Stimulated activated CD4-positive, alpha-beta T cell treated with anti-CD3 and anti-CD28 coated beads, Interleukin-1b, Interleukin-23, amount 100 ng/mL, for 24 hours (primary cell): ENCODE measurements around the gene MRPL12.
A peak's percentile ranks its signal among the peaks of the same experiment; 100 is the strongest.

ENCODE experiments used
- DNase-seq, 4 experiments: peaks; one replicate each; pipeline ENCODE4 v3.0.0-alpha.2; 2020; ENCODE audit warnings: low read depth in 4 of 4, low spot score in 1 of 4

Gene MRPL12

DNA sequence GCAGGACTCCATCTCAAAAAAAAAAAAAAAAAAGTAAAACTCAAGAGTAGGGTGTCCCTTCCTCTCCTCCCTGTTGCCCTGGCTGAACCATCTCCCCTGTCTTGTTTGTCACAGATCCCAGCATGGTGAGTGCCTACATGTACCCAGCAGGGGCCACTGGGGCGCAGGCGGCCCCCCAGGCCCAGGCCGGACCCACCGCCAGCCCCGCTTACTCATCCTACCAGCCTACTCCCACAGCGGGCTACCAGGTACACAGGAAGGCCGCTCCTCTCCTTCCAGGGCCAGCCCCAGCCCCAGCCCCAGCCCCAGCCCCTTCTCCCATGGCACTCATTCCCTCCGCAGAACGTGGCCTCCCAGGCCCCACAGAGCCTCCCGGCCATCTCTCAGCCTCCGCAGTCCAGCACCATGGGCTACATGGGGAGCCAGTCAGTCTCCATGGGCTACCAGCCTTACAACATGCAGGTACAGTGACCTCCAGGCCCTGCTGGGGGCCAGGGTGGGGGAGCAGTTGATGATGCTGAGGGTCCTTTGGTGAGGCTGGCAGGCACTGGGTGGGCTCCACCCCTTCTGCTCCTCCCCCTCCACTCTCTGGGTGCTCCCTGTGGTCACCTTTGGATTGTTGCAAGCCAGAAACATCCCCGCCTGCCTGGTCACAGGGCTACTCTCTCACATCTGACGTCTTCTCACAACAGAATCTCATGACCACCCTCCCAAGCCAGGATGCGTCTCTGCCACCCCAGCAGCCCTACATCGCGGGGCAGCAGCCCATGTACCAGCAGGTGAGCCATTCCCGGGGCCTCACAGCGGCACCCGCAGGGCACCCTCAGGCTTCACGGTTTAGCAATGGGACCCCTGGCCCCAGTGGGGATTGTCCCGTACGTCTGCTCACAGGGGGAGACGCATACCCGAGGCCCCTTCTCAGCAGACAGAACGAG, 2.5 kb upstream of the MRPL12 start:
- no peak for DNase-seq

DNA sequence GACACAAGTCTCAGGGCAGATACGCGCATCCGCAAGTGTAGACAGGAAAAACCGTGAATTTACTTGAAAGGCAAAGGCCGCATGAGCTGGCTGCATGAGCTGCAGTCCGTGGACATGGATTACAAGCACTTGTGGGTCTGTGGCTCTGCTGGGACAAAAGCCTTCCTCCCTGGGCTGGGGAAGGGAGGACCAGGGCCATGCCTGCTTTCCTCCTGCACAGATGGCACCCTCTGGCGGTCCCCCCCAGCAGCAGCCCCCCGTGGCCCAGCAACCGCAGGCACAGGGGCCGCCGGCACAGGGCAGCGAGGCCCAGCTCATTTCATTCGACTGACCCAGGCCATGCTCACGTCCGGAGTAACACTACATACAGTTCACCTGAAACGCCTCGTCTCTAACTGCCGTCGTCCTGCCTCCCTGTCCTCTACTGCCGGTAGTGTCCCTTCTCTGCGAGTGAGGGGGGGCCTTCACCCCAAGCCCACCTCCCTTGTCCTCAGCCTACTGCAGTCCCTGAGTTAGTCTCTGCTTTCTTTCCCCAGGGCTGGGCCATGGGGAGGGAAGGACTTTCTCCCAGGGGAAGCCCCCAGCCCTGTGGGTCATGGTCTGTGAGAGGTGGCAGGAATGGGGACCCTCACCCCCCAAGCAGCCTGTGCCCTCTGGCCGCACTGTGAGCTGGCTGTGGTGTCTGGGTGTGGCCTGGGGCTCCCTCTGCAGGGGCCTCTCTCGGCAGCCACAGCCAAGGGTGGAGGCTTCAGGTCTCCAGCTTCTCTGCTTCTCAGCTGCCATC, 1.7 kb upstream of the MRPL12 start:
- no peak for DNase-seq

DNA sequence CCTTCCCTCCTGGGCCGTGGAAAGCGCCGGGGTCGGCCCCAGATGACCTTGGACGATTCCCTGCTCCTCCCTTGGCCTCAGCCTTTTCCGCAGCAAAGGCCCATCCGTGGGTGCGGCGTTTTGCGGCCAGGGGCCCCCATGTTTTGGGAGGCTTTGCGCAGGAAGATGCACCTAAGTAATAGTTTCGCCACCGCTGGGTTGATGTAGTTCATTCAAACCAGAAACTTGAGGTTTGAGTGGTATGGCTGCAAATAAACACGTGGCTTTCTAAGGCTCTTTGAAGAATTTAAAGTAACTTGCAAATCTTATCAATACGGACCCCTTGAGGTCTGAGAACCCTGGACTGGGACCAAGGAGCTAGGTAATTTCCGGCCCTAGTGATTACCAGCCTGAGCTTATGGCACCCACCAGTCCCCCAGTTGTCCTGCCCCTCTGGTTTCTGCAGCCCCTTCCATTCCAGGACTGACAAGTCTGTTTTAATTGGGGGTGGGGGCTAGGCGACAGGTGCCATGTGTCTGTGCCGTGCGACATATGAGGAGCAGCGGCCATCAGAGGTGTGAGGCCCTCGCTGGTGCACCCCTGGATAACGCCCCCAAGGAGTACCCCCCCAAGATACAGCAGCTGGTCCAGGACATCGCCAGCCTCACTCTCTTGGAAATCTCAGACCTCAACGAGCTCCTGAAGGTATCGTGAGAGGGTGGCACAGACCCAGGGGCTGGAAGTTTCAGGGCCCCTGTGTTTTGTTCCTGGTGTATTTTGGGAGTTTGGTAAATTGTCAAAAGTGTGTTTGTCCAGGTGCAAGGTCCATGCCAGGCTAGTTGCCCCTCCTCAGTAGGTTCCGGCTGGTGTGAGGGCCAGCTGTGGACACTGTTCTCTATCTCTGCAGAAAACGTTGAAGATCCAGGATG, 834 bp downstream of the MRPL12 start:
- no peak for DNase-seq

DNA sequence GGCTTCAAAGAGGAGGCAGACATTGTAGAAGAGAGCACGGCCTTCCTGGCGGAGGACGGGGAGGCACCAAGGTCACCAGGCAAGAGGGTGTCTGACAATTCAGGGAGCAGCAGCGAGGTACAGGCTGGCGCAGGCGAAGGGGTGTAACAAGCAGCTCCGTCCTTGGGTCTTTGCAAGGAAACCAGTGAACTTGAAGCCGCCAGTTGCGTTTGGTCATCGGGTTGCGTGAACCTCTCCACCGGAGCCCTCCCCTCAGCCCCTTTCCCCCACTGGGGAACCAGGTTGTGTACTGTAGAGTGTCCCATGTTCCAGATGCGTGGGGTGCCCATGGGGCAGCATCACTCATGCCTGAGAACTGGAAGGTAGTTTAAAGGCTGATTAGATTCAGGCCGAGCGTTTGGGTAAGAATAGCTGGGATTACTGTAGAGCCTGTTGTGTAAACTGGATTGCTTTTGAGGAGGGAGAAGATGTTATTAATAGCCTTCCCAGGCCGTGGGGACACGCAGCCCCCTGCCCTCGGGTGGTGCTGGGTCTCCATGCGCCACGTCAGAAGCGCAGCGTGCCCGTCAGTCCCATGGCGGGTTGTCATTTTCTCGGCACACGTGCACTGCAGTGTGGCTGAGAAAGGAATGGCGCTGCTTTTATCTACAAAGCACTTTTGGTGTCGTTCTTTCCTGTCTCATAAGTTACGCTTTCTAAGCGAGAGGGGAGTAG, 2.5 kb downstream of the MRPL12 start:
- no peak for DNase-seq

DNA sequence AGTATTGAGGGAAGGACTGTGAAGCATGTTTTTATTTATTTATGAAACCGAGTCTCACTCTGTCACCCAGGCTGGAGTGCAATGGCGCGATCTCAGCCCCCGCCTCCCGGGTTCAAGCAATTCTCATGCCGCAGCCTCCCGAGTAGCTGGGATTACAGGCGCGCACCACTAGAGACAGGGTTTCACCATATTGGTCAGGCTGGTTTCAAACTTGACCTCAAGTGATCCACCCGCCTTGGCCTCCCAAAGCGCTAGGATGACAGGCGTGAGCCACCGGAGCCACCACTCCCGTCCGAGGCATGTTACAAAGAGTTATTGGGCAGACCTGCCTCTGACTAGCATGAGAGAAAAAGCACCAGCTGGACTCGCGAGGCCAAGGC, 3.1 kb downstream of the MRPL12 start:
- no peak for DNase-seq

DNA sequence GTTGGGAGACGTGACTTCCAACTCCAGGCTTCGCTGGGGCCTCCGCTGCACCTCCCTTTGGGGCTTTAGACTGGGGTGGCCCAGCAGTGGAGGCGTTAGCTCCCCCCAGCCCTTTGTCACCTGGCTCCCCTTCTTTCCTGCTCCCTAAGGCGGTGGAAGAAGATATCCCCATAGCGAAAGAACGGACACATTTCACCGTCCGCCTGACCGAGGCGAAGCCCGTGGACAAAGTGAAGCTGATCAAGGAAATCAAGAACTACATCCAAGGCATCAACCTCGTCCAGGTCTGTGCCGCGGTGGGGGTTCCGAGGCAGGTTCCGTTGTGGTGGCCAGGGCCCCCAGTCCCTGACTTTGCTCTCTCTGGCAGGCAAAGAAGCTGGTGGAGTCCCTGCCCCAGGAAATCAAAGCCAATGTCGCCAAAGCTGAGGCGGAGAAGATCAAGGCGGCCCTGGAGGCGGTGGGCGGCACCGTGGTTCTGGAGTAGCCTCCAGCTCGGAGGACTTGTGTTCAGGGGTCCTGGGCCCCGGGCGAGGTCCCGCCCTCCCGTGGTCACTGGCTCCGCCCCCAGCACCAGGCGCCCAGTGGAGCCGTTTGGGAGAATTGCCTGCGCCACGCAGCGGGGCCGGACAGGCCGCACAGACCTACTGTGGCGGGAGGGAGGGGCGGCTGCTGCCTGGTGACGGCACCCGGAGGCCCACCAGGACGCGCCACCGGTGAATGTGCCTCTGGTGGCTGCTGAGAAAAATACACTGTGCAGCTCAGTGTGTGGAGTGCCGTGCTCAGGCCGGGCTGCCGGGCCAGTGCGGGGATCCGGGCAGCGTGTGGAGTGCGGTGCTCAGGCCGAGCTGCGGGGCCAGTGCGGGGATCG, 3.8 kb downstream of the MRPL12 start:
- DNase-seq, result no peak

DNA sequence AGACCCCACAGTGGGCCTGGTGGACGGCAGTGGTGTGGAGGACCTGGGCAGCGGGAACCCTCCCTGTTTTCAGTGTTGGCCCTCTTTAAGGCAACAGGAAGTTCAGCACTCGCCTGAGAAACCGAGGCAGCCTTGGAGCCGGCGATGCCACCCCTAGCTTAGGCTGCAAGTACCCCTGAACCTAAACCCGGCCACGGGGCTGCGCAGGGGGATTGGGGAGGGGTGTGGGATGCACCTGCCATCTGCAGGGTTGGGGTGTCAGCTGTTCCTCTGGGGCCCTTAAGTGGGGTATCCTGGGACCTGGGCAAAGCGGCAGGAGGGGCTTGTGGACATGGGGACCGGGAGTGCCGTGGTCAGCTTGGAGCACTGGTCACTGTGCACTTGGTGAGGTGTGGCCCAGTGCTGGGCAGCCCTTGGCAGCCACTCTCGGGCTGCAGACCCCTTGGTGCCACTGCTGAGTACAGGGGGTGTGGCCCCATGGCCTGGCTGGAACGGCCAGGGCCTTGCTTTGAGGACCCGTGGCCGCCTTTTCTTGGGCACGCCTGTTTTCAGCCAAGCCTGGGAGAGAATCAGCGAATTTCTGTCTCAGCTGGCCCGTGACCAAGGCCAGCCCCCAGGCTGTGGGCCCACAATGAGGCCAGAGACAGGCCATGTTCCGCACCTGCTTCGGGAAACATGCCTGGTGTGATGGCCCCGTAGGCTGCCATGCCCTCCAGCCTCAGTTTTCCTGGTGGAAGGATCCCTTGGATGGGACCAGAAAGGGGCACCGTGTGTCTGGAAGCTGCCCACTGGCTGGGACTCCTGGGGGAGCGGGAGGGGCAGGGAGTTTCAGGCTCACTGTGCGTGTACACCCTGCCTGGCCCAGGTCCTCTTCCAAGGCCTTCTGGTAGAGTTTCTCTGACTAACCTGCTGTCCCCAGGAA, 4.8 kb downstream of the MRPL12 start:
- no peak for DNase-seq

DNA sequence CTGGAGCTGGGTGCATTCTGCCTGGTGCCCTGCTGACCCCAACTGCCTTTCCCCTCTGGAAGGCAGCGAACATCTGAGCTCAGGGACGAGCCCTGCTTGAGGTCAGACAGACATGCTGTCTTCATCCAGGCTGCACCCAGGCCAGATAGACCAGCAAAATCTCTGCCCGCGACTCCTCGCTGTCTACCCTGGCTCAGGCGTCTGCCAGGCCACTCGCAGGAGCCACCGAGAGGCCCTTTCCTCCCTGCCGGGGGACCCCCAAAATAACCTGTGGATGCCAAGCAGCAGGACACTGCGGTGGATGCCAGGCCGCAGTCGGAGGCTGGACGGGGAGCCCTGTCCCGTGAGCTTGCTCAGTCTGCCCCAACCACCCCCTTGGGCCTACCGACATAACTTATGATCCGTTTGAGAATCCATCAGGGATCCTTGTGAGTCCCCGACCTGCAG, 5.6 kb downstream of the MRPL12 start:
- DNase-seq, result no peak

DNA sequence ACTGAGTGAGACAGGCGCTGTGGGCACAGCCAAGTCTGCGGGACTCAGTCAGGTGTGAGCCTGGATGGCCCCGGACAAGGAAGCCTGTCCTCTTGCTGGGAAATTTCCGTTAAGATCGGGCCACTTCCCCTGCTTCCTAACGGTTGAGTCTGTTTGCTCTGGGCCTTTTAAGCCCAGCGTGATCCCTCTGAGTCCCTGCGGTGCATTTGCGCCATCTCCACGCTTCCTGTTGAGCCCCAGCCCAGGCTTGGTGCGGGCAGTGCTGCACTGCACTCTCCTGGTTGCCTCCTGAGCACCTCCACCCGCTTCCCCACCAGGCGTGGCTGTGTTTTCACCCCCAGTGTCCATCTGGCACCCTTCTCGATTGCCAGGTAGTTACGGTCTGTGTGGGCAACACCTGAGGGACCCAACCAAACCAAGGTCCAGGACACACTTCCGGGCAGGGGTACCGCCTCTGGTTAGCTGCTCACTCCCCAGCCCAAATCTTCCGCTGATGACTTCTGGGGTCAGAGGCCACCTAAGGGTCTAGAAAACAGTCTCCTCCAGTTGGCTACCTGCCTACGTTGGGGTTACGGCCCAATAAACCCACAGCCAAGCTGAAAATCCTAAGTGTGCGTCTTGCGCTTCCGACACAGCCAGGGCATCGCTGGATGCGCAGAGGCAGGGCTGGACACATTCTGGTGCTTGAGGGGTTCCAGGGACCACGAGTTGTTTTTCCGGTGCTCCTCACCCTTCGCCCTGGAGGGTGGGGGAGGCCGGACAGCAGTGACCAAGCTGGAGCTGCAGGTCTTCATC, 7.5 kb downstream of the MRPL12 start:
- no peak for DNase-seq

DNA sequence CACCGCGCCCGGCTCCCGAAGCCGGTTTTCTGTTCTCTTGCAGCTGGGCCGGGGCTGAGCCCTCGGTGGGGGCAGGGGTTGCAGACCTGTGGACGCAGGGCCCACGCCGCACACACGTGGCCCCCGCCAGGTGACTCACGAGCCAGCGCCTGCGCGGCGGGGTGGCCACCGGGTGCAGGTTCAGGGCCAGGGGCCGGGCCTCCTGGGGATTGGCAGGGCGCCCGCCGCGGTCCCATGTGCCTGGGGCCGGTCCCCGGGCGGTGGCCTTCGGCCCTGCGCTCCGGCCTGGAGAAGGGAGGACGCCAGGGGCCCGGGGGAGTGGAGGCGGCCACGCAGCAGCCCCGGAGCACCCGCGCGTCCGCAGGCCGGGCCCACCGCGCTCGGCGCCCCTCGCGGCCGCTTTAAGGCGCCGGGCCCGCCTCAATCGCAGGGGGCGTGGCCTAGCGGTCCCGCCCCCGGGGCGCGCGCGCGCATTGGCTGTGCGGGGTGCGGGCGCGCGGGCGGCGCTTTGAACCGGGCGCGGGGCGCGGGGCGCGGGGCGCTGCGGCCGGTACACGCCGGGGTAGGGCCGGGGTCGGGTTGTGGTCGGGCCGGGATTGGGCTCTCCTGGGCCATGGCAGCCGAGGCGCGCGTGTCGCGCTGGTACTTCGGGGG, 8.8 kb downstream of the MRPL12 start, which contains the start of gene SLC25A10:
Gene SLC25A10, plus strand, starts transcription at position 471 of the 654 bp plus-strand sequence. Its CDS starts 143 bp downstream, at position 614.
- peak; percentile 54 to 84 (median 71) for DNase-seq

DNA sequence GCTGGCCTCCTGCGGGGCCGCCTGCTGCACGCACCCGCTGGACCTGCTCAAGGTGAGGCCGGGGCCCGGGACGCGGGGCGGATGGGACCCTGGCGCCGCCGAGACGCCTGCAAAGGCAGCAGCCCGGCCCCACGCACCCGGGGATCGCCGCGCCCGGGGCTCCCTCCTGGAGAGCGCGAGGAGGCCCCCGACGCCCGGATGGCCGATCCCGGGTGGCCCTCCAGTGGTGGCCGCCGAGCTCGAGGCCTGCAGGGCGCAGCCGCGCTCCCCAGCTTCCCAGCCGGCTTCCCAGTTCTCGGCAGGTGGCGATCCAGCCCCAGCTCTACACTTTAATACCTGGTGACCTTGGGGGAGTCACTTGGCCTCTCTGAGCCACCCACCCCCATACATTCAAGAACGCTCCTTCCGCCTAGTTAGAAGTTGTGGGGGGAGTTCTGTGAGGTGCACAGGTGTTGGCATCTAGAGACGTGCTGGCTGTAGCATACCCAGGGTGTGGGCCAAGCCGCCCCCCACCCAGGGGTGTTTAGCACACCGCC, 9.4 kb downstream of the MRPL12 start:
- DNase-seq, result no peak

DNA sequence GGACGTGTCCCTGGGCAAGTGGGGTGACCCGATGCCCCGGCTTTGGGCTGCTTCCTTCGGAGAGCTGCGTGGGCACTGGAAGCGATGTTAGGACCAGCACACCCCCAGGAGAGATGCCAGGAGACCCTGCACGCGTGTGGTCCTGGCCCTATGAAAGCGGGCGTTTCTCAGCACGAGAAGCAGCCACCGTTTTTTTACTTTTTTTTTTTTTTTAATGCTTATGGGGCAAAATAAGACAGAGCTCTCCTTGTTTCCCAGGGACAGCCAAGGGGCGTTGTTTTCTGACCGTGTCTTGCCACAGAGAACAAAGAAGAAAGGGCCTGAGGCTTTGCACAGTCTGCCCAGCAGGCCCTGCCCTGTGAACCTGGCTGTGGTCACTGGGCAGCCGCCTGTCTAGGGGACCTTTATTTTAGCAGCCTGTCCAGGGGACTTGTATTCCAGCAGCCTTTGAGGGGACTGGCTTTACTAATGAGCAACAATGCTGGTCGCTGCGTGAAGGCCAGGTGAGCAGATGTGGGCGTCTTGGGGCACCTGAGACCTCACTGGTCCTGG, 9.9 kb downstream of the MRPL12 start:
- no peak for DNase-seq

DNA sequence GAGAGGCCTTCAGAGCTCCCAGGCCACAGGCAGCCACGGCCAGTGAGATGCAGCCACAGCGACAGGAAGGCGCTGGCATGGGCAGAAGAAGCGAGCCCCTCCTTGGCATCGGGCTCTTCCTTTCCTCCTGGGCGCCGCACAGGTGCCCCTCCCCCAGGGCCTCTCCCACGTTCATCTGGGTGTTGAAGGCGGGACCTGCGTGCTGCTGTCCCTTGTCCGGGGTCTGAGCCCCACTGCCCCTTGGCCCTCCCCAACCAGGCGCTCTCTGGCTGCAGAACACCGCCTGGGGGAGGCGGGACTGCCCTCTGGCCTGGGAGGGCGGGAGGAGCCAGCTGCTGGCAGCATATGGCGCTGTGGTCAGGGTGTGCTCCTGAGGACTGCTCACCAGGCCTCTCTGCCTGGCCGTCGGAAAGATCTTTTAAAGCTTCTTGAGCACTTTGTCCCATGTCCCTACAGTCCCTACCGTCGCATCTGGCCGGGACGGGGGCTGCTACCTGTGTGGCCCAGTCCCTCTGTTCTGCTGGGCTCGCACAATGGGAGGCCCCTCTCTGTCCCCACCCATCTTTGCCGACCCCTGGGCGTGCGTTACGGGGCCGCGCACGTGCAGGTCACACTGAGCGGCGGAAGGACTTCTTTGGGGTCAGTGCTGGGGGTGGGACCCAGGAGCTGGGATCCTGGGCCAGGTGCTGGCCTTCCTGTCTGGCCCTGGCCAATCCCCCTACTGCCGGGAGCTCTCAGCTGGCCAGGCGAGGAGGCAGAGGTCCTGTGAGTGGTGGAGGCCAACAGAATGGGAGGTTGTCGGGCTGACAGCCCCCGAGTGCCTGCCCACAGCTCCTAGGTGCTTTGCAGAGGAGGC, 10.6 kb downstream of the MRPL12 start:
- DNase-seq, result no peak

DNA sequence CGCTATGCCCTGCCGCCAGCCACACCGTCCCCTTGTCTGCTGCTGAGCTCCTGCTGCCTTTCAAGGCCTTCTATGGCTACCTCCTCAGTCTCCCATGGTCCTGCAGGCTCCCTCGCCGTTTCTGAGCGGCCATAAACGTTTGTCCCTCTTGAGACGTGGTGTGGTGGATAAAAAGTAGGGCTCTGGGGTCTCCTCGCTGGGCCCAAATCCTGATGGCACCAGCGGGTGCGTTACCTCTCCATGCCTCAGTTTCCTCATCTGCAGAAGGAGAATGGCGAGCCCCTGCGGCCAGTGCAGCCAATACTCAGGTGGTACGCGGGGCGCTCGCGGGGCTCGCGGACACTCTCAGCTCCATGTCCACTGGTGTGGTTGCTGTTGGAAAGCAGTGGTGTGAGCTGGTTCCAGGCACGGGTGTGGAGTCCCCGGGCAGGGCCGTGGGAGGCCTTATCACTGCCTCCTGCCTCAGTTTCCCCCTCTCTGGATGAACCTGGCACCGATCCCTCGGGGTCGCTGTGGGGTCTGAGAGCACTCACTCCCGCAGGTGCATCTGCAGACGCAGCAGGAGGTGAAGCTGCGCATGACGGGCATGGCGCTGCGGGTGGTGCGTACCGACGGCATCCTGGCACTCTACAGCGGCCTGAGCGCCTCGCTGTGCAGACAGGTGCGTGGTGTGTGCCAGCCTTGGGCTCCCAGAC, 11.4 kb downstream of the MRPL12 start:
- DNase-seq, result no peak
